C4-2B (cell line): ENCODE data around the gene AK5.

ENCODE experiments used
- ZFX ChIP-seq: fragments of 450-650 bp; IDR thresholded peaks from 2 replicates; pipeline ENCODE4 v1.6.1; 2017
- TF ChIP-seq, protein P1 (sequence below): fragments of 450-650 bp; conservative IDR thresholded peaks from 2 replicates; pipeline ENCODE4 v1.5.1; 2017; ENCODE audit warnings: mild to moderate bottlenecking

DNA sequence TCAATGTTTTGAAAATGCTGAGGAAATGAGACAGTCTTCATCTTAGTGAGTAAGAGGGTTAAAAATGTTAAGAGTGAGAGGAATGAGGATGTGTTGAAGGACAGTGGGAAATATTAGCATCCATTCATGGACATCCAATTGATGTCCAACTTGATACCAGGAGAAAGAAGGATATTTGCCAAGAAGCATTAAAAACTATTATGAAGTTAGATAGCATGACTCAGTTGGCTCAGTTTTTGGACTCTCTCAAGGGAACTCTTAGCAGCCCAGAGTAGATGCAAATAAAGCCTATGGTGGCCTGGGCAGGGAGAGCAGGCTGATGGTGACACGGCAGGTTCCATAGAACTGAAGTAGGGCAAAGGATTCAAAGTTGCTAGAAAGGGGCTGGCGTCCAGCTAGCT is 229.6 kb downstream of the AK5 start:
- TF ChIP-seq, protein P1, sequence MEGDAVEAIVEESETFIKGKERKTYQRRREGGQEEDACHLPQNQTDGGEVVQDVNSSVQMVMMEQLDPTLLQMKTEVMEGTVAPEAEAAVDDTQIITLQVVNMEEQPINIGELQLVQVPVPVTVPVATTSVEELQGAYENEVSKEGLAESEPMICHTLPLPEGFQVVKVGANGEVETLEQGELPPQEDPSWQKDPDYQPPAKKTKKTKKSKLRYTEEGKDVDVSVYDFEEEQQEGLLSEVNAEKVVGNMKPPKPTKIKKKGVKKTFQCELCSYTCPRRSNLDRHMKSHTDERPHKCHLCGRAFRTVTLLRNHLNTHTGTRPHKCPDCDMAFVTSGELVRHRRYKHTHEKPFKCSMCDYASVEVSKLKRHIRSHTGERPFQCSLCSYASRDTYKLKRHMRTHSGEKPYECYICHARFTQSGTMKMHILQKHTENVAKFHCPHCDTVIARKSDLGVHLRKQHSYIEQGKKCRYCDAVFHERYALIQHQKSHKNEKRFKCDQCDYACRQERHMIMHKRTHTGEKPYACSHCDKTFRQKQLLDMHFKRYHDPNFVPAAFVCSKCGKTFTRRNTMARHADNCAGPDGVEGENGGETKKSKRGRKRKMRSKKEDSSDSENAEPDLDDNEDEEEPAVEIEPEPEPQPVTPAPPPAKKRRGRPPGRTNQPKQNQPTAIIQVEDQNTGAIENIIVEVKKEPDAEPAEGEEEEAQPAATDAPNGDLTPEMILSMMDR = no peak
- TF ChIP-seq ZFX = no peak
